WERI-Rb-1 (cell line): ENCODE data around the gene CCDC9B.

Experiments
- DNase-seq: peaks from one replicate; pipeline ENCODE4 v3.0.0-alpha.2; 2020
- H3K27ac ChIP-seq: fragments of 250-450 bp; sonication (Bioruptor Pico); 2 replicates; pipeline ENCODE4 v1.5.1; 2020; ENCODE audit warnings: mild to moderate bottlenecking, moderate library complexity
- H3K27me3 ChIP-seq: fragments of 250-450 bp; sonication (Bioruptor Pico); 2 replicates; pipeline ENCODE4 v1.5.1; 2021; ENCODE audit warnings: mild to moderate bottlenecking, low read depth, moderate library complexity; ENCODE audit not compliant: insufficient read depth, severe bottlenecking
- H3K36me3 ChIP-seq: fragments of 250-450 bp; sonication (Bioruptor Pico); 2 replicates; pipeline ENCODE4 v1.5.1; 2020; ENCODE audit warnings: mild to moderate bottlenecking, moderate library complexity
- H3K4me3 ChIP-seq: 2 replicates; pipeline ENCODE4 v1.5.1; 2011; ENCODE audit warnings: low read depth, mild to moderate bottlenecking, control low read depth, low read length
- H3K9me3 ChIP-seq: fragments of 250-450 bp; sonication (Bioruptor Pico); 2 replicates; pipeline ENCODE4 v1.5.1; 2021; ENCODE audit warnings: mild to moderate bottlenecking, moderate library complexity; ENCODE audit not compliant: severe bottlenecking
- CTCF ChIP-seq: IDR thresholded peaks from 2 replicates; pipeline ENCODE4 v1.5.1; 2011; ENCODE audit warnings: low read depth, mild to moderate bottlenecking, control low read depth, inconsistent platforms, low read length

The CCDC9B gene

GRCh38 chr15:40290918-40291574 lies 49.7 kb downstream of the CCDC9B start:
- TF ChIP-seq CTCF: no peak
- DNase-seq: peak; percentile 62
- Histone ChIP-seq H3K27me3 (no peaks in the 10 kb centered on the region), H3K27ac (no peak overlapping the region; the same call in 1 of the 2 replicates), H3K9me3 (no peaks in the 10 kb centered on the region), H3K4me3 (peak overlapping the region; percentile 37), H3K36me3 (no peaks in the 10 kb centered on the region)

- Histone ChIP-seq H3K4me3 (no peak overlapping the region), H3K27ac (no peak overlapping the region), H3K9me3 (no peaks in the 10 kb centered on the region), H3K27me3 (no peaks in the 10 kb centered on the region), H3K36me3 (no peaks in the 10 kb centered on the region)
- DNase-seq: no peak
- TF ChIP-seq CTCF: no peak
Observed at GRCh38 chr15:40290545-40290917, 50.2 kb downstream of the CCDC9B start.

GRCh38 chr15:40289140-40289775 lies 51.5 kb downstream of the CCDC9B start:
- H3K27me3 ChIP-seq: no peaks in the 10 kb centered on the region
- H3K27ac ChIP-seq: no peak overlapping the region
- no peak overlapping the region for H3K4me3 ChIP-seq
- H3K36me3 ChIP-seq: no peaks in the 10 kb centered on the region
- H3K9me3 ChIP-seq: no peaks in the 10 kb centered on the region
- no peak for TF ChIP-seq CTCF
- DNase-seq: no peak

GRCh38 chr15:40287968-40288367 lies 52.8 kb downstream of the CCDC9B start:
- no peak overlapping the region for H3K4me3 ChIP-seq
- no peaks in the 10 kb centered on the region for H3K36me3 ChIP-seq
- no peak for TF ChIP-seq CTCF
- DNase-seq: peak; percentile 42
- no peaks in the 10 kb centered on the region for H3K9me3 ChIP-seq
- no peaks in the 10 kb centered on the region for H3K27me3 ChIP-seq
- H3K27ac ChIP-seq: no peak overlapping the region

- no peaks in the 10 kb centered on the region for H3K27me3 ChIP-seq
- no peak for TF ChIP-seq CTCF
- H3K27ac ChIP-seq: no peak overlapping the region
- H3K4me3 ChIP-seq: no peak overlapping the region
- H3K9me3 ChIP-seq: no peaks in the 10 kb centered on the region
- no peaks in the 10 kb centered on the region for H3K36me3 ChIP-seq
- no peak for DNase-seq
Observed at GRCh38 chr15:40287505-40287904, 53.2 kb downstream of the CCDC9B start.
